Erythroblast (primary cell): ENCODE data around the gene CUL7.

Experiments used
- GATA1 ChIP-seq: IDR thresholded peaks from 2 replicates; pipeline ENCODE4 v1.6.1; 2011; ENCODE audit warnings: low read depth, mild to moderate bottlenecking, control low read depth, low read length, moderate library complexity
- POLR2A ChIP-seq: IDR thresholded peaks from 2 replicates; pipeline ENCODE4 v1.6.1; 2011; ENCODE audit warnings: mild to moderate bottlenecking, low read length

GRCh38 chr6:43024436-43024835 lies 29.2 kb downstream of the CUL7 start:
- TF ChIP-seq POLR2A (no peak), GATA1 (no peak)
